SHP77 treated with DMSO at 0.1 percent for 48 hours (cell line): Measurements from ENCODE around the gene NTNG2.
A peak's percentile ranks its signal among the peaks of the same experiment; 100 is the strongest.

ENCODE experiments used
- DNase-seq: peaks from one replicate; lab custom pipeline; 2025; lab: John Stamatoyannopoulos, UW

Gene NTNG2

DNA sequence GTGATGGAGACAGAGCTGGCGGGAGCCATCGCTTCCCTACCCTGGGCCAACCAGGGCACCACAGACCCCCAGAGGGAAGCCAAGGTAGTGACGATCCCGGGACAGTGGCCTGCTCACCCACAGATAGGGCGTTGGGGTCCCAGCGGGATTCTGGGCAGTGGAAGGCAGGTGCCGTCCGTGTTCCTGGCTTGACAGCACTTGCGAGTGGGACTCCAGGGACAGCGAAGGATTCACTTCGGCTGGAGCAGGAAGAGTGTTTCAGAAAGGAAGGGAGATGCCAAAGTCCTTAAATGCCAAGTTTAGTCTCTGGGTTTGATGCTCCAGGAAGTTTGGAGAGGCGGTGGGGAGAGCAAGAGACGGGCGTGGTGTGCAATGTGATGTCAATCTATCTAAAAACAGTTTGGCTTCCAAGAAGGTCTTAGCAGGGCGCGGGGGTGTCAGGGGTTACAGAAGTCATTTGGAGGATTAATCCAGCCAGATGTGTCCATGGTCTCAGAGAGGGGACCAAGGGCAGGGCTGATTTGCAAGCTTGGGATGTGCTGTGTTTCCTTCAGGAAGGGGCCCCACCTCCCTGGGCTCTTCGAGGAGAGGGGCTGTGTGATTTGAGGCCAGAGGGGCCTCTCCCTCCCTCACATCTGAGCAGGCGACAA, 74.9 kb downstream of the NTNG2 start:
- DNase-seq, result no peak

DNA sequence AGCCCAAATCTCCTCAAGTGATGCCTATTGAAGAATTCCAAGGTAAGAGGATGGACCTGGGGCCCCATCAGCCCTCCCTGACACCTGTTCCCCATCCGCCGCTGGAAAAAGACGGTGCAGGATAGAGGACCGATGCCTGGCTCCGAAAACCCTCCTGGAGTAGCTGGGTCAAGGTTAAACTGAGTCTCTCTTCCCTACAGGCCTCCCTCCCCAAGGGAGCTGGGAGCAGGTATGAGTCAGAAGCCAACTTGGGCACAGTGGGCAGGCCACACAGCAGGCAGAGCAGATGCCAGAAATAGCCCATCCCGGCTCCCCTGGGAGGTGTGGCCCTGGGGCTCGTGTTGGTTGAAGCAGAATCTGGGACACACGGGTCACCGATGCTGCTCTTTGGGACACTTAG, 75.6 kb downstream of the NTNG2 start:
- DNase-seq, result no peak

DNA sequence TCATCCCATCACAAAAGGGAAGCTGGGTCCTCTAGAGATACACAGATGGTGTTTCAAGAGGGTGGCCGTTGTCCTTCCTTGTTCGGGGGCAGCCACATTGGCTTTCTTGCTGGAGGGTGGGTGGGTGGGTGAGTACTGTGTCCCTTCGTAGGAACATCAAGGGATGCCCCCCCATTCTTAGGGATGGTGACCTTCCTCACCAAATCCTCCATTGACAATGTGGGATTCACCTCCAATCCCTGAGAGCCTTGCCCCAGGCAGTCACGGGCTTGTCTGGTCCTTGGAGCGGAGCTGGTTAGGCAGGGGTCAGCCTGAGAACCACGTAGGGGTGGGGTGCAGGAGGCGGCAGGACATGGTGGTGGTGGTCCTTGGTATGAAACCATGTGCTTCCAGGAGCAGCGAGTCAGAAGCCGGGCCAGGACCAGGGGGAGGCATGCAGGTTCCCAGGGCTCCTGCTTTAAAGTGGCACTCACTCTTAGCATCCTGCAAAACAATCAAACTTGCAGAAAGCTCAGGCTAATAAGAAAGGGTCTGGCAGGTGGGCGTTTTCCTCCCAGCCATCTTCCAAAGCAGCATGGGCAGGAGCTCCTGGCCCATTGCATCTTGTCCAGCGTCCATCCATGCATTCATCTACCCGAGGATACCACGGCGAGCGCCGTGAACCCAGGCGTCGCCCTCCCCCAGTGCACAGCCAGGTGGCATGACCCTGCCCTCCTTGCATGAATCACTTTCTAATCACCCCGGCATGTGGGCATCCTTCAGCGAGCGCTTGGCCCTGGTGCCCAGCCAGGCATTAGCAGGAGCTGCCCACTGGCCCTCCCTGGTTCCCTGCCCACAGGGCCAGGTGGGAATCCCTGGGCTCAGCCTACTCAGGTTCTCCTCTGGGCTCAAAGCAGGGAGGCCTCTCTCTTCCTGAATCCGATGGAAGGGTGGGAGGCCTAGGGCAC, 76.4 kb downstream of the NTNG2 start:
- no peak for DNase-seq

DNA sequence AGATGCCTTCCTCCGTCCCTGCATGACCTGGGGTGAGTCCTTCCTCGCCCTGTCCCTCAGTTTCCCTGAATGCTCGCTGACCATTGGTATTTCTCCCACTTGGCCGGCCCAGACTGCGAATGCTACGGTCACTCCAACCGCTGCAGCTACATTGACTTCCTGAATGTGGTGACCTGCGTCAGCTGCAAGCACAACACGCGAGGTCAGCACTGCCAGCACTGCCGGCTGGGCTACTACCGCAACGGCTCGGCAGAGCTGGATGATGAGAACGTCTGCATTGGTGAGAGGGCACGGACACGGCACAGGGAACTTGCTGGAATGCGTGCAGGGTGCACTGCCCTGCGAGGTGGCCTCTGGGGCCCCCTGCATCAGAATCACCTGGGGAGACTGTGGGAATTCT, 77.1 kb downstream of the NTNG2 start:
- peak; percentile 6 for DNase-seq

DNA sequence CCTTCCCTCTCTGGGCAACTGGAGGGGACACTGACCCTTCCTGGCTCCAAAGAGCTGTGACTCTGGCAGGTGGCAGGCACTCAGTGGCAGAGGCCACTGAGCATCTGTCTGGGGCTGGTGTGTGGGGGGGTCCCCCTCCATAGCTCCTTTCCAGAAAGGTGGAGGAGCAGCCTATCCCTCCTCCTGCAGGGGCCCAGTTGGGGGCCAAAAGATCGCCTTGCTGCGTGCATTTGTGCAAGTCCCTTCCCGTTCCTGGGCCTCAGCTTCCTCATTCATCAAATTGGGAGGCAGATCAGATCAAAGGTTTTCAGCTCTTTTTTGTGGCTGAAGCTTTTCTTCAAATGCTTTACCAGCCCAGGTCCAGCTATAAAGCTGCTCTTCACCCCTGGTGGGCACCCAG, 77.7 kb downstream of the NTNG2 start:
- DNase-seq, result no peak

DNA sequence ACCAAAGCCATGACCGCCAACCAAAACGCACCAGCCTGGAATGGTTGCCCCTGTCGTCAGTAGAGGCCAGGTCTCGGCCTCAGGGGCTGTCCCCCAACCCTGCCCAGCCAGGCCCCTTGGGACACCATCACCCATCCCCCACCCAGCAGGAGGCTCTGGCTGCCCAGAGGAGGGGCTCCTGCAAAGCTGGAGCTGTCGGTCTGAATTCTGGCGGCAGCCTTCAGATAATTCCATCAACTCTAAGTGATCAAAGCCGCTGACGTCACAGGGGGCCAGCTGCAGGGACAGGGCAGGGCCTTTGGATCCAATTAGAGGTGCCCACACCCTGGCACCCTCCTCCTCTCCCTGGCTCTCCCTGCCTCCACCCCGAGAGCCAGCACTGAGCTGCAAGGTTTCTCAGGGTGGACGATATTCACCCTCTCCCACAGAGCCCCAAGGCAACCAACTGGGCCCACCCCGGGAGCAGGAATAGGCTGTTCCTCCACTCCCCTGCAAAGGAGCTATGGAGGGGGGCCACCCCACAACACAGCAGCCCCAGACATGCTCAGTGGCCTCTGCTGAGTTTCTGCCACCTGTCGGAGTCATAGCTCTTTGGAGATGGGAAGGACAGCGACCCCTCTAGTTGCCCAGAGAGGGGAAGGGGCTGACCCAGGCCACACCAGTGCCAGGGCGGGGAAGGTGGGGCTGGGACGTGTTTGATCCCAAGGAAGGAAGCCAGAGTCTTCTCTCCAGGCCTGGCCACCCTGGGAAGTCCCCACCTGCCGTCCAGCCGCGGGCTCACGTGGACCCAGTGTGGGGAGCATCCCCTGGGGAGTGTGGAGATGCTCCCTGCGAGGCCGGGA, 78.4 kb downstream of the NTNG2 start:
- peak; percentile 3 for DNase-seq

DNA sequence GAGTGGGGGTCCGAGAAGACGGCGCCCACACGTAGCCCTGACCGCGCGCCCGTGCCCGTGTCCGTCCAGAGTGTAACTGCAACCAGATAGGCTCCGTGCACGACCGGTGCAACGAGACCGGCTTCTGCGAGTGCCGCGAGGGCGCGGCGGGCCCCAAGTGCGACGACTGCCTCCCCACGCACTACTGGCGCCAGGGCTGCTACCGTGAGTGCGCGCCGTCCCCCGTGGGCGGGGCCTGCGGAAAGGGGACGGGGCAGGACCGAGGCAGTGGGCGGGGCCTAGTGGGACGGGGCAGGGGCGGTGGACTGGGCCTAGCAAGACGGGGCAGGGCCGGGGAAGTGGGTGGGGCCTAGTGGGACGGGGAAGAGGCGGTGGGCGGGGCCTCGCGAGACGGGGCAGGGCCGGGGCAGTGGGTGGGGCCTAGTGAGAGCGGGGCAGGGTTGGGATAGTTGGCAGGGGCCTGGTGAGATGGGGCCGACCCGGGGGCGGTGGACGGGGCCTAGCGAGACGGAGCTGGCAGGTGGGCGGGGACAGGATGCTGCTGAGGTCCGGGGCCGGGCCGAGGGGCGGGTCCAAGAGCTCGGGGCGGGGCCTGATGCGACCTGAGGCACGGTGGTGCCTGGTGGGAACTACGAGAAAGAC, 79.1 kb downstream of the NTNG2 start:
- DNase-seq, result peak; percentile 85

DNA sequence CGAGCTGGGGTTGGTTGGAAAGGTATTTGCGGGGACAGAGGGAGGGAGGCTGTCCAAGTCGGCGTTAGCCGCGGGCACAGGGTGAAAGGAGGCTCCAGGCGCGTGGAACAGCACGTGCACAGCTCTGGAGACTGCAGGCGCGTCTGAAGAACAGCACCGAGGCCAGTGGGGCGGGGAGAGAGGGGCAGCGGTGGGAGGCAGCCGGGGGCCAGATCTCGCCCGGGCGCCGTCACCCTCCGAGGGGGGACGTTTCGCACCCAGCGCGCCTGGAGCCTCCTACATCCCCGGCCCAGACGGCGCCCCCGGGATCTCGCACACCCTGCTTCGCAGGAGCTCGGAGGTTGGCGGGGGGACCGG, 79.6 kb downstream of the NTNG2 start:
- DNase-seq, result no peak

DNA sequence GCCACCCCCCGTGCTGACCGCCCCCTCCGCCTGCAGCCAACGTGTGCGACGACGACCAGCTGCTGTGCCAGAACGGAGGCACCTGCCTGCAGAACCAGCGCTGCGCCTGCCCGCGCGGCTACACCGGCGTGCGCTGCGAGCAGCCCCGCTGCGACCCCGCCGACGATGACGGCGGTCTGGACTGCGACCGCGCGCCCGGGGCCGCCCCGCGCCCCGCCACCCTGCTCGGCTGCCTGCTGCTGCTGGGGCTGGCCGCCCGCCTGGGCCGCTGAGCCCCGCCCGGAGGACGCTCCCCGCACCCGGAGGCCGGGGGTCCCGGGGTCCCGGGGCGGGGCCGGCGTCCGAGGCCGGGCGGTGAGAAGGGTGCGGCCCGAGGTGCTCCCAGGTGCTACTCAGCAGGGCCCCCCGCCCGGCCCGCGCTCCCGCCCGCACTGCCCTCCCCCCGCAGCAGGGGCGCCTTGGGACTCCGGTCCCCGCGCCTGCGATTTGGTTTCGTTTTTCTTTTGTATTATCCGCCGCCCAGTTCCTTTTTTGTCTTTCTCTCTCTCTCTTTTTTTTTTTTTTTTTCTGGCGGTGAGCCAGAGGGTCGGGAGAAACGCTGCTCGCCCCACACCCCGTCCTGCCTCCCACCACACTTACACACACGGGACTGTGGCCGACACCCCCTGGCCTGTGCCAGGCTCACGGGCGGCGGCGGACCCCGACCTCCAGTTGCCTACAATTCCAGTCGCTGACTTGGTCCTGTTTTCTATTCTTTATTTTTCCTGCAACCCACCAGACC, 80.2 kb downstream of the NTNG2 start:
- DNase-seq, result no peak

DNA sequence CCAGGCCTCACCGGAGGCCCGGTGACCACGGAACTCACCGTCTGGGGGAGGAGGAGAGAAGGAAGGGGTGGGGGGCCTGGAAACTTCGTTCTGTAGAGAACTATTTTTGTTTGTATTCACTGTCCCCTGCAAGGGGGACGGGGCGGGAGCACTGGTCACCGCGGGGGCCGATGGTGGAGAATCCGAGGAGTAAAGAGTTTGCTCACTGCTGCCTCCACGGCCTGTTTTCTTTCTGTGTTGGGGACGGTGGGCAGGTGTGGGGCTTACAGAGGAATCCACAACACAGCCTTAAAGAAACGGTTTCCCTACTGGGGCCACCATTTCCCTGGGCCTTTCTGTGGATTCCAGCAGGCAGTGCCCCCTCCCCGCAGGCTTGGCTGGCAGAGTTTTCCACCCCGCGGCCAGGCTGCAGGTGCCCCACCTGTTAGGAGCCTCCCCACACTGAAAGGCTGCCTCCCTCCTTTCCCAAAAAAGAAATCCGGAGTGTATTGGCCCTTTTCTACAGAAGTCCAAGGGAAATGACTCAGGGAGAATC, 80.8 kb downstream of the NTNG2 start:
- DNase-seq, result no peak

DNA sequence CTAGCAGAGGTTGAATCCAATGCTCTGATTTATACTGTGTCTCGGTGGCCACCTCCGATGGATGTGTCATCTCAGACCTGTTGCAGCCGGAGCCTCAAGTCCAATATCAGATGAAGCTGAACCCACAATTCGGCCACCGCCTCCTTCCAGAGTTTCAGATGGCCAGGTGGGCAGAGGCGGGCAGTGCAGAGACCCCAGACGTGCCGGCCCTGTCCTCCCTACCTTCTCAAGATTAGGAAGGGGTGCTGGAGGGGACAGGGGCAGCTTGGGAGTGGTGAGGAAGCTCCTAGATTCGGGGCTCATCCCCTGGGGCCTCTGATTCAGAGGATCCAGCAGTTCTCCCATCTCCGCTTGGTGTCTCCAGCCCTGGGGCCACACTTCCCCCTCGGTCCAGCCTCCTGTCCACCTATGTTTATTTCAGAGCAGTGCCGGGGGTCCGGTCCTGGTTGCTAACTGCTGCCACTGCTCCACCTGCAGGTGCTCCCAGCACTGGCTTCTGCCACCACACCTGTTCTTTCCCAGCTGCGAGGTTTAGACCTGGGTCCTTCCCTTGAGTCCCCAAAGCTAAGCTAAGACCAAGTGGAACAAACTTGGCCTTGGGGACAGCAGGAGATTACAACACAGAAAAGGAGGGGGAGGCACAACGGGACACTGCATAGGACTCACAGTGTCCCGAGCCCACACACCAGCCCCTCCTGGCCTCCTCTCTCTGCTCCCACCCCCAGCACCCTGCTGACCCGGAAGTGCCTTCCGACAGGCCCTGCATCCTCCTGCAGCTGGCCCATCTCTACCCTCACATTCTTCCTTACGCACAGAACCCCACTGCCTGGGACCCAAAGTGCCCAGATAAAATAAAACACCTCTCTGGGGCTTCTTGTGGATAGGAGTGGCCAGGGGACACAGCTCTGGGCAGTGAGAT, 81.6 kb downstream of the NTNG2 start:
- DNase-seq, result no peak

DNA sequence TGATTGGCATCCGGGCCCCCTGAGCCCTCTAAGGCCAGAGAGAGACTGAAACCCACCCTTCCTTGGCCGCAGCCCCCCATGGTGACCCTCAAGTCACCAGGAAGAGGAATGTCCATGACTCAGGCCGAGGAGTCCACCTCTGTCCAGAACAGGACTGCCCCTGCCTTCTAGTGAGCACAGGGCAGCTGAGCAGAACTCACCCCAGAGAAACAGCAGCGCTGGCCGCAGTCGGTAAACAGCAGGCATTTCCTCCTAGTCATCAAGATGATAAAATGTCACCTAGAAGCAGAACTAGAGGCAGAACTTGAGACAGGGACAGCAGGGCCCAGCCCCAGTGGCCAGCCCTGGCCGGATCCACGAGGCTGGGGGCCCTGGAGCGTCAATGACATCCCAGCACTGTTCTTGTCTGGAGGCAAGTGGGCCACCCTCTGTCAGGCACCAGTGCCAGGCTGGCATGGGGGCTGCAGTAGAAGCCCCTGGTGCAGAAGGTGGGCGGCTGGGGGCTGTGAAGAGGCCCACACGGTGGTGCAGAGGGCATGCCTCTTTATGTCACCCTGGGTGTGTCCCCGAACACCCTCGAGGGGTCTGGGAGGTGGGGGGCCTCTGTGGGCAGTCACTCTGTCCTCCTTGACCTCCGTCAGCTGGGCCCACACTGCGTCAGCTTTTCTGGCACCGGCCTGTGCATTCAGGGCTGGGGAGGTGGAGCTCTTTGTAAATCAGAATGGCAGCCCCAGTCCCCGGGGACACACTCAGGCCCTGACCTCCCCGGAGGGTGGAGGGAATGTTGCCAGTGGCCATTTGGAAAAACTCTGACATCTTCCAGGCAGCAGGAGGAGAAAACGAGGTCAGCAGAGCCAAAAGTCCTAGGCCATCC, 83.0 kb downstream of the NTNG2 start:
- no peak for DNase-seq

DNA sequence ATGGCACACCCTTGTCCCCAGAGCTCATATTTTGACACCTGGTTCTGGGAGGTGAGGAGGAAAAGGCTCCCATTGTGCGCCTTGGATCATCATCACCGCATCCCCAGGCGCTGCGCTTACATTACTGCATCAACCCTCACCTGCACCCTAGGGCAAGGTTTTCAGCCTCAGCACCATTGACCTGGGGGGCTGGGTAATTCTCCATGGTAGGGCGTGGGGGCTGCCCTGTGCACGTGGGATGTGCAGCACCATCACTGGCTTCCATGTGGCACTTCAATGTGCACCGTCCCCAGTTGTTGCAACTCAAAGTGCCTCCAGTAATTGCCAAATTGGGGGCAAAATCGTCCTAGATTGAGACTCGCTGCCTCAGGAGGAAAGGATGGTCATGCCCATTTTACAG, 83.6 kb downstream of the NTNG2 start:
- DNase-seq, result no peak

DNA sequence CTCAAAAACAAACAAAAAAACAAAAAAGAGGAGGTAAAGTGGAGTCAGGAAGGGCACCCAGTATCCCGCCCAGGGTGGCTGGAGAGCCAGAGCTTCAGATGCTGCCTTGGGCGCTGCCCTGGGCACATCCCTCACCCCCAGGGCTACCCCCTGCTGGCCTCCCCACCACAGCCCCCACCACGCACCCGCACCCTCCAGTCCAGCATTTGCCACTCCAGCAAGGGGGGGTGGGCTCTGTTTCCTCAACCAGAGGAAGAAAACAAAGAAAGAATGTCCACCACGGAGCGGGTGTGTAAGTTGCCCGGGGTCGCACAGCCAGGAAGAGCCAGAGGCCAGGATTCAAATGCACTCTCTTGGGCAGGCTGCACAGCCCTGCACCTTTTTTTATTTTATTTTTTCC, 86.1 kb downstream of the NTNG2 start:
- no peak for DNase-seq

DNA sequence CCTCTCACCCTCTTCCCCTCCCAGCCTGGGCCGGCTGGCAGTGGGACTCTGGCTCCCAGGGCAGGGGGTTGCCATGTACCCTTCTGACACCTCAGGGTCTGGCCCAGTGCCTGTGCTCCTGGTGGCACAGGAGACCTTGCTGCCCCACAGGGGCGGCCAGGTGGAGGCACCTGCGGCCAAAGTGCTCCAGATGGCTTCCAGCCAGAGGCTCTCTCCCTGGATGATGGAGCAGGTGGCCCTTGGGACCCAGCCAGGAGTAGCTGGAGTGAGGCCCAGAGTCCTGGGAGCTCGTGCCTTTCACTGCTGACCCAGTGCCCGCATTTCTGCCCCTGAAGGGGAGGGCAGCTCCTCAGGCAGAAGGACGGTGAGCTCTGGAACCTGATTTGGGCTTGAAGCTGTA, 87.3 kb downstream of the NTNG2 start:
- peak; percentile 49 for DNase-seq

DNA sequence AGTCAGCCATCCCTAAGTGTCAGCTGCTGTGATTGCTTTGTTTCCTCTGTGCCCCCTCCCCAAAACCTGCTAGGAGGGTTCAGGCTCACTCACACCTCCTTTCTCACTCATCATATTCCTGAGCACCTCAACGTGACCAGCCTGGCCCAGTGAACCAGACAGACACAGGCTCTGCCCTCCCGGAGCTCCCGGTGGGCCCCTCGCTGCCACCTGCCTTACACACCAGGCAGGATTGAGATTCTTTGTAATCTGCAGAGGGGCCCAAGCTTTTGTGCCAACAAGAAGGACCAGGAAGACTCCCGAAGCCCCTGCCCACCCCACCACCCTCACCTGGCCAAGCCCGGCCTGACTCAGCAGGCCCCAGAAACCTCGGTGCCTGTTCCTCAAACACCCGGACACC, 87.8 kb downstream of the NTNG2 start:
- no peak for DNase-seq

DNA sequence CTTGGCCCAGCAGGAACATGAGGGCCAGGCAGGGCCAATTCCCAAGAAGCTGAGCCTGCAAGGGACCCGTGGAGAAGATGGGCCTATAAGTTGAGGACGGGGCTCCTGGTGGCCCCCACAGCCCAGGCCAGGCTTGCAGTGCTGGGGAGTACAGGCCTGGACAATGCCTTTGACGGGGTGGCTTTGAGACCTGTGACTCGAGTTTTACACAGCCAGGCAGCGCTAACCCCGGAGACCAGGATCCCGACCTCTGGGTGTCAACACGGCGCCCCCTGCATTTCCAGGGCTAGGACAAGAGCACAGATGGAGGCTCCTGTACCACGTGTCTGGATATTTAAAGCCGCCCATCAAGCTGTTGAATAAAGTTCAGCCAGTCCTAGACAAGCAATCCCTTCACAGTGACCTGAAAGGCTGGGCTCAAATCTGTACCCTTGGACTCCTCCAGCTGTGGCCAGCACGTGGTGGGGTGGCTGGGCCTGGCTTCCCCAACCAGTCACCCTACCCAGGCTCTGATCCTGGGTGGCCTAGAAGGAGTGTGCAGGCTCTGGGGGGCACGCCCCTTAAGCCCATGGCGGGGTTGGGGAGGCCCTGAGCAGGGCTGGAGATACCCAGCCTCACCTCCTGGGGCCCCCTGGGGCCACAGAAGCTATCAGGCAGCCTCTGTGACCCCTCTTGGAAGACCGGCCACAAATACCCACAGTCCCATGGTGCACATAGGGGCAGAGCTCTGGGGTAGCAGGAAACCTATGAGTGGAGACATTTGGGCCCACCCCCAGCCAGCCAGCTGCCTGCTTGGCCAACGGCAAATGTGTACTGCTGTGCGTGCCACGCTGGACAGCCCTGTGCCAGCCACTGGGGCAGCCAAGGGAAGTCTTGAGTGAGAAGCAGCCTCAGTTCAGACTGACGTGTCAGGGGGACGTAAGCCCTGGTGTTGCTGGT, 88.7 kb downstream of the NTNG2 start:
- no peak for DNase-seq

DNA sequence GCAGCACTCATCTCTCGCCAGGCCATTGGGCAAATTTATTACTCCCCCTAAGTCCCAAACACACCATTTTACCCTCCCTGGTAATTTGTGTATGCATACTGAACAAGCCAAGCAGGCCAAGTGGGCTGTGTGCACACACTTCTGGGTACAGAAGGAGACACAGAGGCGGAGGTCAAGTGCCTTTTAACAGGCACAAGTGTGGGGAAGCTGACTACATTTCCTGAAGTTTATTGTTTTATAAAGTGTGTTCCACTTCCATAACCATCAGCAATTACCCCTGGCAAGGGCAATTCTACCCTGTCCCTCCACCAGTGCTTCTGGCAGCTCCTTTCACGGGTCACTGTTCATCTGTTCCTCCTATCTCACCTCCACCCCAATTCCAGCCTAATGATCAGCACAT, 99.0 kb downstream of the NTNG2 start:
- no peak for DNase-seq
